Tibial artery (tissue), 4 donors: ENCODE measurements around the gene ATP5PO.

Experiments
- DNase-seq, 2 donors: peaks; one replicate each; pipeline ENCODE4 v3.0.0-alpha.2; 2019
- H3K27ac ChIP-seq, 2 donors: fragments of 200-600 bp; sonication (generic) in 1 of 2; 1 replicate in 1 of 2; 2 replicates in 1 of 2; pipeline ENCODE4 v1.5.1; 2018 to 2019; ENCODE audit warnings: mild to moderate bottlenecking in 1 of 2
- H3K27me3 ChIP-seq, 2 donors: fragments of 200-600 bp; sonication (generic) in 1 of 2; one replicate each; pipeline versions ENCODE4 v1.5.1 to v1.6.0; 2016 to 2019
- H3K36me3 ChIP-seq, 3 donors: fragments of 200-600 bp; sonication (generic) in 2 of 3; one replicate each; pipeline ENCODE4 v1.5.1; 2016 to 2019; ENCODE audit warnings: mild to moderate bottlenecking in 2 of 3
- H3K4me1 ChIP-seq, 4 donors: fragments of 200-600 bp; sonication (generic) in 2 of 4; 1 replicate in 3 of 4; 2 replicates in 1 of 4; pipeline ENCODE4 v1.5.1; 2016 to 2019
- H3K4me3 ChIP-seq, 2 donors: fragments of 200-600 bp; sonication (generic) in 1 of 2; 1 replicate in 1 of 2; 2 replicates in 1 of 2; pipeline ENCODE4 v1.5.1; 2018 to 2019; ENCODE audit warnings: mild to moderate bottlenecking in 2 of 2
- H3K9me3 ChIP-seq, 3 donors: fragments of 200-600 bp; sonication (generic) in 1 of 3; one replicate each; pipeline ENCODE4 v1.5.1; 2016 to 2019
- intact Hi-C: fragments of 100-400 bp; cut with DNase I; formaldehyde crosslinking; loops from one replicate; pipeline ENCODE4 v1.15.0; 2023; ENCODE audit warnings: low total_unique reads
- TF ChIP-seq, protein P1 (sequence below), 2 experiments: fragments of 200-600 bp in 1 of 2; fragments of 450-650 bp in 1 of 2; IDR thresholded peaks; one replicate each; pipeline ENCODE4 v1.5.1; 2017 to 2019; ENCODE audit warnings: antibody characterized with exemption in 2 of 2, mild to moderate bottlenecking in 1 of 2, moderate library complexity in 1 of 2

ATP5PO gene

DNA sequence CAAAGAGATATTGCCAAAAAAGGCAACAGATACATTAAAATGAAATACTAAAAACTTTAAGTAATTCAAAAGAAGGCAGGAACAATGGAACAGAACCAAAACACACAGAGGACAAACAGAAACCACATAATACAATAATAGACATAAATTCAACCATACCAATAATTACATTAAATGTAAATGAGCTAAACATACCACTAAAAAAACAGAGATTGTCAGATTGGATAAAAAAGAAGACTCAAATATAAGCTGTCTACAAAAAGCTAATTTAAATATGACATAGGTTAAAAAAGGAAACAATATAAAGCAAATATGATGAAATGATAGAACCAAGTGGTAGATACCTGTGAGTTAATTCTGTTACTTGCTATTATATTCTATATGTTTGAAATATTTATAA lies 44.1 kb upstream of the ATP5PO start:
- intact Hi-C loops = no loop called here
- H3K27me3 ChIP-seq = no peaks in the 10 kb centered on the region

DNA sequence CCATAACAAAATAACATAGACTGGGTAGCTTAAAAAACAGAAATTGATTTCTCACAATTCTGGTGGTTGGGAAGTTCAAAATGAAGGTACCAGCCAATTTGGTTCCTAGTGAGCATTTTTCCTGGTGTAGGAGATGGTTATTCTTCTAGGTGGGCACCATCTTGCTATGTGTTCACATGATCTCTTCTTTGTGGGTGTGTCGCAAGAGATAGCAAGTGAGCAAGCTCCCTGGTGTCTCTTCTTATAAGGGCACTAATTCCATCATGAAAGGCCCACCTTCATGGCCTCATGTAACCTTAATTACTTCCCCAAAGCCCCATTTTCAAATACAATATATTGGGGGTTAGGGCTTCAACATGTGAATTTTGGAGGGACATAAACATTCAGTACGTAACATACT lies 38.8 kb upstream of the ATP5PO start:
- Histone ChIP-seq H3K27ac (no peak overlapping the region), H3K27me3 (no peaks in the 10 kb centered on the region), H3K9me3 (no peaks in the 10 kb centered on the region), H3K4me3 (no peak overlapping the region), H3K4me1 (no peaks in the 10 kb centered on the region), H3K36me3 (no peaks in the 10 kb centered on the region)
- no peak for DNase-seq
- intact Hi-C loops = no loop called here
- TF ChIP-seq, protein P1, sequence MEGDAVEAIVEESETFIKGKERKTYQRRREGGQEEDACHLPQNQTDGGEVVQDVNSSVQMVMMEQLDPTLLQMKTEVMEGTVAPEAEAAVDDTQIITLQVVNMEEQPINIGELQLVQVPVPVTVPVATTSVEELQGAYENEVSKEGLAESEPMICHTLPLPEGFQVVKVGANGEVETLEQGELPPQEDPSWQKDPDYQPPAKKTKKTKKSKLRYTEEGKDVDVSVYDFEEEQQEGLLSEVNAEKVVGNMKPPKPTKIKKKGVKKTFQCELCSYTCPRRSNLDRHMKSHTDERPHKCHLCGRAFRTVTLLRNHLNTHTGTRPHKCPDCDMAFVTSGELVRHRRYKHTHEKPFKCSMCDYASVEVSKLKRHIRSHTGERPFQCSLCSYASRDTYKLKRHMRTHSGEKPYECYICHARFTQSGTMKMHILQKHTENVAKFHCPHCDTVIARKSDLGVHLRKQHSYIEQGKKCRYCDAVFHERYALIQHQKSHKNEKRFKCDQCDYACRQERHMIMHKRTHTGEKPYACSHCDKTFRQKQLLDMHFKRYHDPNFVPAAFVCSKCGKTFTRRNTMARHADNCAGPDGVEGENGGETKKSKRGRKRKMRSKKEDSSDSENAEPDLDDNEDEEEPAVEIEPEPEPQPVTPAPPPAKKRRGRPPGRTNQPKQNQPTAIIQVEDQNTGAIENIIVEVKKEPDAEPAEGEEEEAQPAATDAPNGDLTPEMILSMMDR (IDR thresholded peaks at IDR 0.05) = no peak

More for the DNA sequence above, 44.1 kb upstream of the ATP5PO start:
- TF ChIP-seq, protein P1 (IDR thresholded peaks at IDR 0.05) = no peak
- Histone ChIP-seq H3K4me3 (no peak overlapping the region), H3K4me1 (no peaks in the 10 kb centered on the region), H3K36me3 (no peaks in the 10 kb centered on the region), H3K9me3 (peaks cover 0 to 8% (median 0%) of the 10 kb centered on the region in 3 donors), H3K27ac (no peak overlapping the region)
- DNase-seq = no peak

DNA sequence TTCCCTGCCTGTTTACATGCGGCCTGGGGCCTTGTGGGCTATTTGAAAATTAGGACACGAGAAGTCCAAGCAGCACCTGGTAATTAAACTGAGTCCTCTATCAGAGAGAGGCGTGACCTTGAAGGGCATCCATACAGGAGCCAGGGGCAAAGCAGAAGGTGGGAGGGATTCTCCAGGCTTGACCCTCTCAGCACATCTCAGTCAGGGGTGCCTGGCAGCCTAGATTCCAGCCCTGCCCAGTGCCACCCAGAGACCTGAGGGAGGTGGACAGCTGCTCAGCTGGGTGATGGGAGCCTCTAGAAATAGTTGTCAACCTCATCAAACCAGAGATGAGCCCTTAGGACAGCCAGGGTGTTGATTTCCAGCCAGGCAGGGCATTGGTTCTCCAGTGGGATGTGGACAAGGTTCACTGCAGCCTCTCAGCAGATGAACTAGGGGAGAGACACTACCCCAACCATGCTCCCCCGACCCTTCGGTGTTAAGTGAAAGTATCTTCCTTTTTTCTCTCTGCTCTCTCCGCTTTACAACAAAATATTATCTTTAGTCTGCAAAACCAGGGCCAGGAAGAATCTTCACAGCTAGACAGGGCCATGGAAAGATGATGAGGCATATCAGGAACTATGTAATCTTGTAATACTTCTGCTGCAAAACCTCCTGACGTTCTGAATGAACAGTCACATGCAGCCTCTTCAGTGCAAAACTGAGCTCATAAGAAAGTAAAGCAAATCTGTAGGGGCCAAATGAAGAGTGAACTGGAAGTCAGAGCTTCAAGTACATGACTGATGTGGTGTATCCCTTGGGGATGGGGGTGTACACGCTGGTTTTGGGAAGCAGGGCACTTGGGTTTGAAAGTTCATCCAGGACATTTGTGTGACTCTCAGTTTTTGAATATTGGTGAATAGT lies 35.9 kb upstream of the ATP5PO start:
- DNase-seq = no peak
- no peaks in the 10 kb centered on the region for H3K9me3 ChIP-seq
- TF ChIP-seq, protein P1 (IDR thresholded peaks at IDR 0.05) = no peak
- H3K4me3 ChIP-seq = no peak overlapping the region
- intact Hi-C loops = no loop called here
- no peaks in the 10 kb centered on the region for H3K36me3 ChIP-seq
- no peak overlapping the region for H3K27ac ChIP-seq
- no peaks in the 10 kb centered on the region for H3K27me3 ChIP-seq
- H3K4me1 ChIP-seq = peaks cover 0 to 20% (median 18%) of the 10 kb centered on the region in 4 donors

DNA sequence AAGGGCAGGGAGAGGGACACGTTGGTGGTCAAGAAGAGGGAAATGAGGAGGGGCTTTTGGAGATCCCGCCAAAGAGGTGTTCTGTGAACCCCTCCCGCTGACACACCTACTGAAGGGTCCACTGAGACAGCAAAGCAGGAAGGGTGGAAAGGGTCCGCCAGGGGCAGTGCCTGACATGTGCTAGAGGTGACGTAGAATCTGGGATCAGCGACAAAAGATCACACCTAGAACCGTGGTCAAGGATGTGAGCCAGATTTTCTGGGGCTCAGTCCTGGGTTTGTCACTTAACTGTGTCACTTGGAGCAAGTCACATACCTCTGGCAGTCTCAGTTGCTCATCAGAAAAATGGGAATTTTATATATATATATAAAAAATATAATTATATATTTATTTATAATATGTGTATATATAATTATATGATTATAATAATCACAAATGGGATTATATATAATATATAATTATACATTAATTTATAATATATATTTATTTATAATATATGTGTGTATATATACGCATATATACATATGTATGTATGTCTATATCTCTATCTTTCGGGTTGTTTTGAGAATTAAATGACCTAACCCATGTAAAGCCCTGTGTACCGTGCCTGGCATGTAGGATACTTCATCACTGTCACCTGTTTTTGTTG lies 35.0 kb upstream of the ATP5PO start:
- H3K27ac ChIP-seq = no peak overlapping the region
- no peaks in the 10 kb centered on the region for H3K27me3 ChIP-seq
- intact Hi-C loops = no loop called here
- no peak for DNase-seq
- peaks cover 0 to 20% (median 18%) of the 10 kb centered on the region in 4 donors for H3K4me1 ChIP-seq
- TF ChIP-seq, protein P1 (IDR thresholded peaks at IDR 0.05) = no peak
- no peak overlapping the region for H3K4me3 ChIP-seq
- no peaks in the 10 kb centered on the region for H3K9me3 ChIP-seq
- no peaks in the 10 kb centered on the region for H3K36me3 ChIP-seq

DNA sequence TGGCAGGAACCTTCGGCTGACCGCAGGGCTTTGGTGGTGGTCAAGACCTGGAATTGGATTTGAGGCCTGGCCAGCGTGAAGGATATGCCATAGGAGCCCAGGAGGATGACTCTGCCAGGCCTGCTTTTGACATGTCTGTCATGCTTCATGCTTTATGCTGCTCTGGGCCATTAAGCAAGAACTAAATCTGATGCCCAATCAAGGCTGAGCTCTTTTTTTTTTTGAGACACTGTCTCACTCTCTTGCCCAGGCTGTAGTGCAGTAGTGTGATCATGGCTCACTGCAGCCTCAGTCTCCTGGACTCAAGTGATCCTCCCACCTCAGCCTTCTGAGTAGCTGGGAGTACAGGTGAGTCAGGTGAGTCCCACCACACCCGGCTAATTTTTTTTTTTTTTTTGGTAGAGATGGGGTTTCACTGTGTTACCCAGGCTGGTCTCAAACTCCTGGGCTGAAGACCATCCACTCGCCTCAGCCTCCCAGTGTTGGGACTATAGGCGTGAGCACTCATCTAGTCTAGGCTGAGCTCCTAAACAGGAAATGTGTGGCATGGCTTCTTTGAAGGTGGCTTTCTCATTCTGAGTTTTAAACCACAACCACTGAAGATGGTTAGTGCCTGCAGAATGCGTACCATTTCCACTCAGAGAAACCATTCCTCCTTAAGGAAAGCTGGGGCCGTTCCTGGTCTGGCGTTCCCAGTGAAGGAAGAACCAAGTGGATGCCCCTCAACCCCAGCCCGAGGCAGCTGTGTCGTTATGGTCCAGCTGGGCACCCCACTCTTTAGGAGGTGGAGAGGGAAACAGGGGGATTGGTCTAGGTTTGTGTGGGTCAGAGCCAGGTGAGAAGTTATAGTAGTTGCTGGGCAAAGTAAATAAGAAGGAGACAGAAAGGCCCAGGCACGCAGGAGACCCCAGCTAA lies 34.2 kb upstream of the ATP5PO start:
- DNase-seq = no peak
- no peaks in the 10 kb centered on the region for H3K36me3 ChIP-seq
- H3K4me3 ChIP-seq = no peak overlapping the region
- H3K9me3 ChIP-seq = no peaks in the 10 kb centered on the region
- TF ChIP-seq, protein P1 (IDR thresholded peaks at IDR 0.05) = no peak
- peaks cover 0 to 20% (median 18%) of the 10 kb centered on the region in 4 donors for H3K4me1 ChIP-seq
- H3K27ac ChIP-seq = peak overlapping the region; percentile 67 to 72
- intact Hi-C loops = loop anchor here (10.0 kb wide), 1 partner anchor 125 kb away; the partner anchor contains the start of genes MRPS6 and SLC5A3
- no peaks in the 10 kb centered on the region for H3K27me3 ChIP-seq
